GM12878 (cell line): ENCODE data around the gene SNX13. TPM values are rescaled to one million over a fixed set of nuclear protein-coding genes. Genes with fewer than 3 reads are reported as not detected.

Source experiments
- ATF2 ChIP-seq: IDR thresholded peaks from 2 replicates; pipeline ENCODE4 v1.6.1; 2012; ENCODE audit warnings: low read length, inconsistent platforms
- BHLHE40 ChIP-seq, 2 experiments: fragments of 450-650 bp in 1 of 2; IDR thresholded peaks; 2 replicates each; pipeline ENCODE4 v1.6.1; 2011 to 2017; ENCODE audit warnings: low read depth in 2 of 2, borderline replicate concordance in 1 of 2, improper control_type of control experiment in 1 of 2, low read length in 1 of 2, mild to moderate bottlenecking in 1 of 2
- BRCA1 ChIP-seq: IDR thresholded peaks from 2 replicates; pipeline ENCODE4 v1.6.1; 2011; ENCODE audit warnings: low read depth, low read length, improper control_type of control experiment
- CREM ChIP-seq: IDR thresholded peaks from 2 replicates; pipeline ENCODE4 v1.6.1; 2014; ENCODE audit warnings: antibody characterized with exemption, low read depth
- DPF2 ChIP-seq: fragments of 450-650 bp; IDR thresholded peaks from 2 replicates; pipeline ENCODE4 v1.6.1; 2017; ENCODE audit warnings: mild to moderate bottlenecking
- EED ChIP-seq: sonication (generic); IDR thresholded peaks from 2 replicates; pipeline ENCODE4 v1.6.1; 2016; ENCODE audit warnings: antibody characterized with exemption, low read depth
- FOXM1 ChIP-seq: IDR thresholded peaks from 2 replicates; pipeline ENCODE4 v1.6.1; 2012; ENCODE audit warnings: low read depth, mild to moderate bottlenecking, inconsistent platforms, low read length, moderate library complexity
- JUNB ChIP-seq: IDR thresholded peaks from 2 replicates; pipeline ENCODE4 v1.6.1; 2016; ENCODE audit warnings: antibody characterized with exemption, mild to moderate bottlenecking
- MTA2 ChIP-seq: fragments of 450-650 bp; IDR thresholded peaks from 2 replicates; pipeline ENCODE4 v1.6.1; 2016; ENCODE audit warnings: low read depth, mild to moderate bottlenecking, moderate library complexity
- MYC ChIP-seq: IDR thresholded peaks from 2 replicates; pipeline ENCODE4 v1.6.1; 2011; ENCODE audit warnings: mild to moderate bottlenecking, low read length, moderate library complexity, inconsistent platforms; ENCODE audit not compliant: insufficient read depth, insufficient replicate concordance, insufficient read length, severe bottlenecking
- NFYA ChIP-seq: IDR thresholded peaks from 2 replicates; pipeline ENCODE4 v1.6.1; 2011; ENCODE audit warnings: low read depth, mild to moderate bottlenecking, low read length, improper control_type of control experiment, borderline replicate concordance
- NKRF ChIP-seq: fragments of 450-650 bp; conservative IDR thresholded peaks from 2 replicates; pipeline ENCODE4 v1.6.1; 2017; ENCODE audit warnings: mild to moderate bottlenecking, moderate library complexity
- NRF1 ChIP-seq: conservative IDR thresholded peaks from 2 replicates; pipeline ENCODE4 v1.6.1; 2011; ENCODE audit warnings: mild to moderate bottlenecking, low read depth, low read length, improper control_type of control experiment
- PAX5 ChIP-seq: IDR thresholded peaks from 2 replicates; pipeline ENCODE4 v1.6.1; 2011; ENCODE audit warnings: low read depth, low read length, borderline replicate concordance
- PKNOX1 ChIP-seq: fragments of 450-650 bp; IDR thresholded peaks from 2 replicates; pipeline ENCODE4 v1.6.1; 2016; ENCODE audit warnings: mild to moderate bottlenecking
- RB1 ChIP-seq: fragments of 450-650 bp; formaldehyde crosslinking; IDR thresholded peaks from 2 replicates; pipeline ENCODE4 v1.6.1; 2017; ENCODE audit warnings: mild to moderate bottlenecking, borderline replicate concordance
- RCOR1 ChIP-seq: conservative IDR thresholded peaks from 2 replicates; pipeline ENCODE4 v1.6.1; 2012; ENCODE audit warnings: low read depth, low read length, improper control_type of control experiment
- RELB ChIP-seq: fragments of 450-650 bp; IDR thresholded peaks from 2 replicates; pipeline ENCODE4 v1.6.1; 2017; ENCODE audit warnings: low read depth, mild to moderate bottlenecking, moderate library complexity
- SMAD1 ChIP-seq: fragments of 450-650 bp; IDR thresholded peaks from 2 replicates; pipeline ENCODE4 v1.6.1; 2018; ENCODE audit warnings: mild to moderate bottlenecking, low read depth; ENCODE audit not compliant: partially characterized antibody
- SMARCA5 ChIP-seq: fragments of 450-650 bp; IDR thresholded peaks from 2 replicates; pipeline ENCODE4 v1.6.1; 2017; ENCODE audit warnings: mild to moderate bottlenecking
- SREBF2 ChIP-seq: IDR thresholded peaks from 2 replicates; pipeline ENCODE4 v1.6.1; 2012; ENCODE audit warnings: mild to moderate bottlenecking, low read length
- TCF3 ChIP-seq: IDR thresholded peaks from 2 replicates; pipeline ENCODE4 v1.6.1; 2012; ENCODE audit warnings: low read depth, mild to moderate bottlenecking, low read length, borderline replicate concordance; ENCODE audit not compliant: insufficient read depth
- USF2 ChIP-seq: IDR thresholded peaks from 2 replicates; pipeline ENCODE4 v1.6.1; 2011; ENCODE audit warnings: low read depth, low read length, improper control_type of control experiment, borderline replicate concordance
- ZNF274 ChIP-seq: IDR thresholded peaks from one replicate; pipeline ENCODE4 v1.8.0; 2011; ENCODE audit not compliant: insufficient read length, insufficient read depth
- polyA plus RNA-seq, 11 experiments: library from polyadenylated mRNA; depleted of rRNA in 4 of 11; unstranded in 6 of 11; stranded (reverse) in 5 of 11; fragments of >200 nt; fragmentation: Nextera tagmentation in 4 of 11; fragmentation: Illumina TruSeq in 1 of 11; extraction: Ambion mirVana in 4 of 11; extraction: Trizol in 1 of 11; gene quantifications; 1 replicate in 1 of 11; 2 replicates in 10 of 11; pipeline versions ENCODE4 v1.2.1 to v1.2.3, GENCODE V29; 2011 to 2016; ENCODE audit warnings: inconsistent platforms in 2 of 11, missing spikeins in 2 of 11, low read depth in 1 of 11
- total RNA-seq, 4 experiments: library from RNA; depleted of rRNA in 3 of 4; stranded (reverse); fragments of >200 nt in 3 of 4; fragmentation: Illumina TruSeq in 1 of 4; extraction: Trizol in 1 of 4; gene quantifications; 2 replicates each; pipeline versions ENCODE4 v1.2.1 to v1.2.3, GENCODE V29; 2013 to 2021

Gene SNX13
- total and polyA plus RNA-seq, 10 of the 15 experiments (the other 5 are each of a cell fraction or from before 2014, with no cell fraction given), result 2.2 to 17.1 (median 11.9) TPM

GRCh38 chr7:17844022-17844421 is 96.3 kb downstream of the SNX13 start (continued):
- TF ChIP-seq NFYA (no peak), MTA2 (peak; percentile 52), NKRF (no peak), BHLHE40 (IDR thresholded peaks at IDR 0.05; ENCODE audit: borderline replicate concordance in 1 of 2, low read depth in 2 of 2, low read length in 1 of 2) (no peak), ZNF274 (no peak), NRF1 (no peak), SMAD1 (no peak), MYC (no peak), CREM (no peak), JUNB (peak; percentile 90), RCOR1 (no peak), ATF2 (0 out of 2 replicates have a peak, but pooled peaks have one; percentile 21), FOXM1 (no peak), USF2 (no peak), TCF3 (no peak), DPF2 (no peak), SREBF2 (no peak), SMARCA5 (no peak), BRCA1 (no peak), RELB (0 out of 2 replicates have a peak, but pooled peaks have one; percentile 34), PKNOX1 (no peak), EED (no peak), PAX5 (no peak), RB1 (no peak)
